ENCODE results near the gene PHF19.

PHF19 gene

DNA sequence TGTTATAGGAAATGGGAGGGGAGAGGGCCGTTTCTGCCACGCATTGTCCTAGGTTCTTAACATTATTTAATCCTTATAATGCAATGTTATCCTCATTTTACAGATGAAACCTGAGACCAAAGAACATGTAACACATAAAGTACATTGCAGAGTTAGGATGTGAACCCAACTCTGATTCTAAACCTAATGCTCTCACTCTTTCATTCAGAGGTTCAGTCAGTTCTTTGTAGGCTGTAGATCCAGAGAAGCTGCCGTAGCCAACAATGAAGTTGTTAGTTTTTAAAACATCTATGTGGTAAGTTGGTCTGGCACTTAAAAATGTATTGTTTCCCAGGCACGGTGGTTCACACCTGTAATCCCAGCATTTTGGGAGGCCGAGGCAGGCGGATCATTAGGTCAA is 23.8 kb downstream of the PHF19 start:
- no peak for DNase-seq (ENCODE audit: low spot score)

DNA sequence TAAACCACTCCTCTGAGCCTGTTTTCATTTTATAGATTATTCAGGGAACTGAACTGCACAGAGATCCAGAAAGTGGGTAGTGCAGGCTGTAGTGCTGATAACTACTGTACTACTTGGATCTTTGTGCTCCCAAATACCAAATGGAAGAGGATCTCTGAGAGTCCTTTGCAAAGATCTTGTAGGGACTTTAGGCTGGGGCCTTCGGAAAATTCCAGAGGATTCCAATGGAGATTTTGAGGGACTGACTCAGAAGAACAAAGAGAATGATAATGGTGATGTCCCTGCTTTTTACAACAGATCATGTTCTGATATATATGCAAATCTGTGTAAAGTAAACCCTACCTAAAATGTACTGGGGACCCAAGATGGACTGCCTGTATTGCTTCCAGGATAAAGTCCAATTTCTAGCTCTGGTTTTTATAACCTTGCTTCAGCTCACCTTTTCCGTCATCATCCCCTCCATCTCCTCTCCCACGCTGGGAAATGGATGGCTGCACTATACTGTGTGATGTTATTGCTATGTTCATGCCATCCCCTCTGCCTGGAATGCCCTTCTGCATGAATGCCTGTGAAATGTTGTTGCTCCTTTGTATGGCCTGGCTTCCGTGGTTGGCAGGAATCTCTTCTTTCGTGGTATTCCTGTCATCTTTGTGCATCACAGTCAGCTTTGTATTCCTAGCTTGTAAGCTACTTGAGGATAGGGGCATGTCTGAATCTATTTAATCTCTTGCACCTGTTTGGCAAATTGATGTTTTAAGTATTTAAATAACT is 24.6 kb downstream of the PHF19 start:
- no peak for DNase-seq (ENCODE audit: low spot score)

DNA sequence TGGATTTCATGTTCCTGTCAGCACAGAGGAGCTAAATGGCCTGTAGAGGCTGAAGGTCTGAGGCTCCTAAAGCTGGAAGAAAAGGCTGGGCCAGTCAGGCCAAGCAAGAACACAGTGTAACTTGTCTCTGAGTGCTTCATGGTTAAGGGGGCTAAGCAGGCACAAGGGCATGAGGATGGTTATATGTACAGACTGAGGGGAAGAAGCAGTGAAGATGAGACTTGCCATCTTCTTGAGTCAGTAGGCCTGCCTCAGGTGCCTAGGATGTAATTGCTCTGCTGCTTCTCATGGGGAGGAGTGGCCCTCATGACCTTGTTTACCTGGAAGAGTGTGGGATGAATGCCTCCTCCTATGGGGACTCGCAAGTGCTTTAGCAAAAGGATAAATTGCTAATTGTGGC is 25.5 kb downstream of the PHF19 start:
- DNase-seq (ENCODE audit: low spot score): no peak

DNA sequence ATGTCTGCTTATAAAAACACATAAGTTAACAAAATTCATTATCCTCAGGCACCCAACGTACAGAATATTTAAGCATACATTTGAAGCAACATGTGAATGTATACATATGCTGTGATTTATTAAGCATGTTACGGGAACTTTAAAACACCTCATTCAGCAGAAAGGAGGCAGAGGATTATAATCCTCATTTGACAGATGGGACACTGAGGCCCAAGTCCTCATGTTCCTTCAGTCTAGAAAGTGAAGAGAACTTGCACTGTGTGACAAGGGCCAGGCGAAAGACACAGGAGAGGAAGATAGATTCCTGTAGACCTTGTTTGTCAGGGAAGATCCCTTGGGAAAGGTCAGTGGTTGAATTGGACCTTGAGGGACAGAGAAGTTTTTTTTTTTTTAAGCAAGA is 26.7 kb downstream of the PHF19 start:
- no peak for DNase-seq (ENCODE audit: low spot score)

DNA sequence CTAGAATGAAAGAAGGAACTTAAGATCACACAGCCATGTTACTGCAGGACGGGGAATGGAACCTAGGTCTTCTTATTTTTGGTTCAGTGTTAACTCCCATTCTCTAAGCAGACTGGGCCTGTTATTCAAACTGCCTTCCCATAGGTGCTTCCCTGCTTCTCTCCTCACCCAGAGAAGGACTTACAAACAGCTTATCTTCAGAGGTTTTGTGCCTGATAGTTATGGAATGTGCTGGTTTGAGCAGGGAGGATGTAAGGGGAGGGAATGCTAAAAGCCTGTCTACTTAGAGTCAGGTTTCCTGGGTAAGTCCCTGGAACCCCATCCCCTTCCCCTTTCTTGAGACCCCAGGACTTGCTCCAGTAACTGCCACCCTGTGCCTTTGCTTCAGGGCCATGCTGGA is 30.1 kb downstream of the PHF19 start:
- DNase-seq (ENCODE audit: low spot score): no peak

DNA sequence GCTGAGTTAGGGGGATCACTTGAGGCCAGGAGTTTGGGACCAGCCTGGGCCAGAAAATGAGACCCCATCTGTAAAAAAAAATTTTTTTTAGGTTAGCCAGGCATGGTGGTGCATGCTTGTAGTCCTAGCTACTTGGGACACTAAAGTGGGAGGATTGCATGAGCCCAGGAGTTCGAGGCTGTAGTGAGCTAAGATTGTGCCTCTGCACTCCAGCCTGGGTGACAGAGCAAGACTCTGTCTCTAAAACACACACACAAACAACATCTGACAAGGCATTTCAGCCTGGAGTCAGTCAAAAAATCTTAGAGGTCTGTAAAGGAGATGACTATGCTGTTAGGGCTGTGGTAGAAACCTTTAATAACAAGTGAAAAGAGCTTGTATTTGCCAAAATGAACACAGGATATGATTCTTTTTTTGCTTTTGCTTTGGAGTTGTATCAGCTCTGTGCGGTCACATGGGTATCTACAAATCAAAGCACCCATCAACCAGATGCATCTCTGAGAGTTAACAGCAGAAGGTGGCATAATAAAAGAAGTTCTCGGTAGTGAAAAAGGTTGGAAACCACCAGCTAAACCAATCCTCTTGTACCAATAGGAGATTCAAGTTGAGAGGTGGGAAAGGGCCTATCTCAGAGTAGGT is 30.6 kb downstream of the PHF19 start:
- DNase-seq (ENCODE audit: low spot score): no peak

DNA sequence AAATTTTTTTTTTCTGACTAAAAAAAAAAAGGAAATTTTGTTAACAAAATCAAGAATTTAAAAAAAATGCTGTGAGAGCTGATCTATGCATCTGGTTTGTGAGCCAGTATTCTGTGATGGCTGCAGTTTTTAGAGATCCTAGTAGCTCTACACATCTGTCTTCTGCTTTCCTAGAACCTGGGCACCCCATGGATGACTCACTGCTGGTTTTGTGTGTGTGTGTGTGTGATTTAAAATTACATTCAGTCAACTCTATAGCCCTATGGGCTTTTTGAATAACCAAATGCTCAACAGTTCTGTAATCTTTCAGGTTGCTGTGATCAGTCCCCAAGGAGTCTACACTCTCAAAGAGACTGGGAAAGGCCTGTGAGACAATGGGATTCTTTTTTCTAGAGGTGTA is 31.7 kb downstream of the PHF19 start:
- no peak for DNase-seq (ENCODE audit: low spot score)

DNA sequence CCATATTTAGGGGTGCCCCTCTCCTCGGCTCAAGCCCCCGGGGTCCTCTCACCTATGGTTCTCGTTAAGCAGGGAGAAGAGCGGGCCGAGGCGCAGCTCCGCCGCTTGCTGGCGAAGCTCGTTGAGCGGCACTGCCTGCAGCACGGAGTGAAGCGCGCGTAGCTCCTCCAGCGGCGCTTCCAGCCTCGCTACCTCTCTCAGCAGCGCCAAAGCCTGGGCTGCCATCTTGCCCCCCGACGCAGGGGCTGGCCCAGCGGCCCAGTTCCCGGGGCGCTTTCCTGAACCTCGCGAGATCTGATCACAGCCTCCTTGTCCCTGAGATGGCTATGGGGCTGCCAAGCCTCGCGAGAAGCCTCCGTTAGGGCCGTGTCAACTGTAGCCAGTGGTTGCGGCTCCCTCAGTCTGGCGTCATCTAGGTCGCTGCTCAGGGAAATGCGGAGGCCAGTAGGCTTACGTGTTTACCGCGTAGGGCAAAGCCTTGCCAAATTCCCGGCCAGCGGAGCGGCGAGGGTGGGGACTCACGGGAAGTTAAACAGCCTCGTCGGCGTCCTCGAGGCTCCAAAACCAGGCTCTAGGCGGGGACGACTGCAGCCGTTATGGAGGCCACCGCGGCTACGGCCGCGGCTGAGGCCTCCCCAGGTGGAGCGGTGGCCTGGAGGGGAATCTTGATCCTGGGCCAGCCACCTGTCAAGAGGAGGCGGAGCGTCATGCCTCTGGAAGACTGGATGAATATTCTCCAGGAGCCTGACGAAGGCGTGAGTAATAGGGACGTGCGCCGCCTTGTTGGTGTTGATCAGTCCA is 34.1 kb downstream of the PHF19 start, which contains the start of gene PSMD5:
PSMD5 (minus strand) TSS at position 238 of the 801 bp plus-strand sequence; CDS start at position 225, 13 bp downstream.
- peak; percentile 100 for DNase-seq (ENCODE audit: low spot score)

DNA sequence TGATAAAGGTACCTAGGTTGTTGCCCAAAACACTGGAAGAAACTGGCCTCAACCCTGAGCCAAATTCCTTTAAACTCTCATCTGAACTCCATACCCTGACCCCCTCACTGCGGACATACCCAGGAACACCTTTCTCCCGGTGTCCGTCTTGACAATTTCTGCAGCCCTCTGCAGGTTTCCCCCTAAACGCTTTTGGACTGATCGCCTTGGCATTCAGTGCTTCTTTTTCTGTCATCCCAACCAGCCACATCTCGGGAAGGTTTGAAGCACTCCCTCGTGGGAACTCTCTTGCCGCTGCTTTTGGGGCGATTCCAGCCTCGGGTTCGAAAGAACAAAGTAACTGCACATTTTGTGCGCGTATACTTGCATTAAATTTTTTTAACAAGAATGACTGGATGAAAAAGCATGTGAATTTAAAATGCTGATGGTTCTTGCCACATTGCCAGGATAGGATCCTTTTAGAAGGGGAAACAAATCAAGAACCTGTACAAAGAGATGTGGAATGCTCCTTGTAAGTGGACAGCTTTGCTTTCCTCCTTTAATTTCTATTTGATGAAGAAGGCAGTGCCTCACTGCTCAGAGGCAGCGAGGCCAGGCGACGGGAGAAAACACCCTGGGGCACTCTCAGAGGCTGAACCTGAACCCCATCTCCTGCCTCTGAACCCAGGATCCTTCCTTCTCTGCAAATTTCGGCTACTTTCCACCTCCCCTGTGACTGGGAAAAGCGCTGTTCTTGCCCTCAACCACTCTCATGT is 34.9 kb downstream of the PHF19 start:
- no peak for DNase-seq (ENCODE audit: low spot score)

DNA sequence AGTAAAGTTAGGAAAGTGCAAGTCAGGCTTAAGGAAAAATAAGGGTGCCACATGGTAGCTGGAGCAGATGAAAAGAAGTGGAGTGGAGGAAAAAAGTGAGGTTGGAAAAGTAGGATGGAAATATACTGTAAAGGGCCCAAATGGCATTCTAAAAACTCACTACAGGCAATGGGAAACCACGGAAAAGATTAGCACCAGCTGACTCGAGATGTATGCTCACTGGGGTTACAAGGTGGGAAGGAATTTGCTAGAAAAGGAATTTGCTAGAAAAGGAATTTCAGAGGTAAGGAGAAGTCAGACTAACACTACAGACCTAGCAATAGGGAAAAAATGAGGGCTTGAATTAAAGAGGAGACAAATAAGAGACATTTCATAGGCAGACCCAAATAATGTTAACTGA is 37.8 kb downstream of the PHF19 start:
- no peak for DNase-seq (ENCODE audit: low spot score)

DNA sequence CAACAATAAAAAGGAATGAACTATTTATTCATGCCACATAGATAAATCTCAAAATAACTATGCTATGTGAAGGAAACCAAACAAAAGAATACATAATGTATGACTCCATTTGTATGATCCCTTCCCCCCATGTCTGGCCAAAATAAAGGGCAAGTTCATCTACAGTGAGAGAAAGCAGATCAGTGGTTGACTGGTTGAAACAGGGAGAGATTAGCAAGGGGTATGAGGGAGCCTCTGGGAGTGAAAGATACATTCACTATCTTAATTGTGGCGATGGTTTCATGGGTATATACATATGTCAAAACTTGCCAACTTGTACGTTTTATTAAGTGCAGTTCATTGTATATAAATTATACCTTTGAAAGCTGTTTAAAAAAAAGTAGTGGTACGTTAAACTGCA is 39.1 kb downstream of the PHF19 start:
- no peak for DNase-seq (ENCODE audit: low spot score)

DNA sequence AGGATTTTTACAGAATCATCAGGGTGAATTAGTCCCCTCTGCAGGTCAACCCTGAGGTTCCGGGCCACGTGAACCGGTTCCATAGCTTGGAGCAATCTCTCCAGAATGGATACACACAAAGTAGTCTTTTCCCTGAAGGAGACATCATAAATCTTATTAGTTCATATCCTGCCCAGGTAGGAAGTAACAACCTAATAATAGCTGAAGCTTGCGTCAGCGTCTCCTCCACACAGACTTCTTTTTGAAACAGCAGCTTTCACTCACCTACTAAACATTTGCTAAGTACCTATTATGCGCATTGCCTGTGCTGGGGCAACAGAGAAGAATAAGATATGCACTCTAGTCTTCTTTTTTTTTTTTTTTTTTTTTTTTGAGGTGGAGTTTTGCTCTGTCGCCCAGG is 43.7 kb downstream of the PHF19 start:
- DNase-seq (ENCODE audit: low spot score): no peak

DNA sequence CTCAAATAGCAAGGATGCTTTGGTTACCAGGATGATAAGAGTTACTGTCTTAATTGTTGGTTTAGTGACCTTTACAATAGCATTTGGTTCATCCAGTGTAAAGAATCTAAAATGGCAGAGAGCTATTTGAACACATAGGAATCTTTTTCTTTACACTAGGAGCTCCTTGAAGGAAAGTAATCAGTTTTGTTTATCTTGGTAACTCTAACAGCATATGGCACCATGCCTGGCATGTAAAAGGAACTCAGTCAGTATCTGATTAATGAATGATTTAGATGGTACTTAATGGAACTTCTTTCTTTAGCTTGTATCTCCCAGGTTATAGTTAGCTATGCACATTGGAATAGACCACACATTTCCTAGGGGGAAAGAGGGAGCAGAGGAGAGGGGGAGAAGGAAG is 44.2 kb downstream of the PHF19 start:
- DNase-seq (ENCODE audit: low spot score): no peak

DNA sequence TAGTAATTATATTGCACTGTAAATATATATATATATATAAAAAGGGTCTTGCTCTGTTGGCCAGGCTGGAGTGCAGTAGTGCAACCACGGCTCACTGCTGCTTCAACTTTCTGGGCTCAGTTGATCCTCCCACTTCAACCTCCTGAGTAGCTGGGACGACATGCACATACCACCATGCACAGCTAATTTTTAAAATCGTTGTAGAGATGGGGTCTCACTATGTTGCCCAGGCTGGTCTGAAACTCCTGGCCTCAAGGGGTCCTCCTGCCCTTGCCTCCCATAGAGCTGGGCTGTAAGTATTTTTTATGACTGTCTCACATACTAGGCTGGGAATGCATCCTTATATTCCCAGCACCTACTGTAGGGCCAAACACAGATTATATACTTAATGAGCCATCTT is 46.1 kb downstream of the PHF19 start:
- no peak for DNase-seq (ENCODE audit: low spot score)

DNA sequence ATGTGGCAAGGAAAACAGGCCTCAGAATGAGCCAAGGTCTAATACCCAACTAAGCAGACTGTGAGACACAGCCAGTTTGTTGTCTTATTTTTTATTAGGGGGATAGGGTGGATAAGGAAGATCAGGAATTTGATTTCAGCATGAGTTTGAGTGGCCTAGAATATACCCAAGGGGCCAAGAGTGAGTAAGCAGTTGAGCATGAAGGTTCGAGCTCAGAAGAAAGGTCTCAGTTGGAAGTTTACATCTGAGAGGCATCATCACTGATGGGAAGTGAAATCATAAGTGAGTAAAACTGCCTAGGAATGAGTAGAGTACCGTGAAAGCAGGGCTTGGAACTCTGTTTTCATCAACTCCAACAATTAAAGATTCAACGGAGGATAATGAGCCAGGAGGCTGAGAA is 46.8 kb downstream of the PHF19 start:
- no peak for DNase-seq (ENCODE audit: low spot score)

DNA sequence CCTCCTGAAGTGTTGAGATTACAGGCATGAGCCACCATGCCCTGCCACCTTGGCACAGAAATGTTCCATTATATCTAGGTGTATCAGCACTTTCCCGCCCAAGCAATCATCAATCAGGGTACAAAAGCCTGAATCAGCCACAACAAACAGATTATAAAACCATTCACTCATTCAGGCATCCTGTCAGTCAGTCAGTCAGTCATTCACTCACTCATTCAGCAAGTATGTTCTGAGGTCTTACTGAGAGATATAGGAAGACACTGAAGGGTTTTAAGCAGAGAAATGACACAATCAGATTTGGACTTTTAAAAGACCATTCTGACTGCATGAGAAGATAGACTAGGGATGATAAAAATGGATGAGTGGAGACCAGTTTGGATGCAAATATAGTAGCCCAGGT is 47.3 kb downstream of the PHF19 start:
- DNase-seq (ENCODE audit: low spot score): no peak

DNA sequence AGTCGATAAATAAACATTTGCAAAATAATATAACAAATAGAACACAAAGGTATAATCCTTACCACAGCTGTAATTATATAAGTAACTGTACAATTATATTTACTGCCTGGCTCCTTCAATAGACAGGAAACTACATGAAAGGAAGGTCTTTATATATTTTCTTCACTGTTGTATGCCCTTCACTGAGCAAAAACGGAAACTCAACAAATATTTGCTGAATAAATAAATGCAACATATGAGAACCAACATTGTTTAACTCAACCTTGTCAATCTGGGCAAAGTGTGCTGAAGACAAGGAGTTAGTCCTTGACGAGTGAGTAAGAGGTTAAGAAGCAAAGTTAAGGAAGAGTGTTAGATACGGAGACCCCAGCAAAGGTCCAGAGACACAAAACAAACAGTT is 56.9 kb downstream of the PHF19 start:
- DNase-seq (ENCODE audit: low spot score): no peak

DNA sequence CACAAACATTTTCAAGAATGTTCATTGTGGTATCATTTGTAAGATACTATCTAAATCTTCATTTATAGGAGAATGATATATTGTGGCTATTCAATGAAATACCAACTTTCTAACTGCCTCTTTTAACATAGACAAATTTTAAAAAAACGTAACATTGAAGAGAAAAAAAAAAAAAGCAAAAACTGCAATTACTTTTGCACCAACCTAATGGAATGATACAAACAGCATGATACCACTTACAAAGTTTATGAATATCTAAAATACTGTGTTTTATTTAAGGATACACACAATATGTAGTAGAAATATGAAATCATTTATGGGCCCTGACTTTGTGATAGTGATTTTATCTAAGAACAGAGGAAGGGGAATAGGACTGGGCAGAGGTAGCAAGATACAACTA is 58.4 kb downstream of the PHF19 start:
- no peak for DNase-seq (ENCODE audit: low spot score)

DNA sequence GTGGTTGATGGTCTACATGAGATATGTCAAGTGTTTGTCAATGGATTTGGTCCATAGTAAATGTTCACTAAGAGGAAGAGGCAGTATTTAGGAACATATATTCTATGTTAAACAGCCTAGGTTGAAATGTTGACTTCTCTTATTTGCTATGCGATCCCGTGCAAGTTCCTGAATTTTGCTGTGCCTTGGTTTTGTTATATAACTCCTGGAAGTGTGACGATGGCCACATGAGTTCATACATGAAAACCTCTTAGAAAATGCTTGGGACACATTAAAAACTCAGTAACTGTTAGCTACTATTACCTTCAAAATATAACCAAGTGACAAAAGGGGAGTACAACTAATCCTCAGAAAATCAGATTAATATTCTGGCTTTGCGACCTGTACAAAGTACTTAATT is 61.9 kb downstream of the PHF19 start:
- DNase-seq (ENCODE audit: low spot score): no peak

DNA sequence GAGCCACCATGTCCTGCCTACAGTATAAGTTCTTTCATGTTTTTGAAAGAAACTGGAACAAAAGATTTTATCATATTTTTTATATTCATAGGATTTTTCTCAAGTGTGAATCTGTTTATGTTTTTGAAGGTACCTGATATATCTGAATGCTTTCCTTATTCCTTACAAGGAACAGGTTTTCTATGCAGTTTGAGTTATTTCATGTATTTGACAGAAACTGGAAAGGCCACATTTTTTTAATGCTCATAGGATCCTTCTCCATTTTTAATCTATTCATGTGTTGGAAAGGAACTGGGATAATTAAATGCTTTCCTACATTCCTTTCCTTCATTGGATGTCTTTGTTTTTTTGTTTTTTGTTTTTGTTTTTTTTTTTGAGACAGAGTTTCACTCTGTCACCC is 68.1 kb downstream of the PHF19 start:
- no peak for DNase-seq (ENCODE audit: low spot score)

DNA sequence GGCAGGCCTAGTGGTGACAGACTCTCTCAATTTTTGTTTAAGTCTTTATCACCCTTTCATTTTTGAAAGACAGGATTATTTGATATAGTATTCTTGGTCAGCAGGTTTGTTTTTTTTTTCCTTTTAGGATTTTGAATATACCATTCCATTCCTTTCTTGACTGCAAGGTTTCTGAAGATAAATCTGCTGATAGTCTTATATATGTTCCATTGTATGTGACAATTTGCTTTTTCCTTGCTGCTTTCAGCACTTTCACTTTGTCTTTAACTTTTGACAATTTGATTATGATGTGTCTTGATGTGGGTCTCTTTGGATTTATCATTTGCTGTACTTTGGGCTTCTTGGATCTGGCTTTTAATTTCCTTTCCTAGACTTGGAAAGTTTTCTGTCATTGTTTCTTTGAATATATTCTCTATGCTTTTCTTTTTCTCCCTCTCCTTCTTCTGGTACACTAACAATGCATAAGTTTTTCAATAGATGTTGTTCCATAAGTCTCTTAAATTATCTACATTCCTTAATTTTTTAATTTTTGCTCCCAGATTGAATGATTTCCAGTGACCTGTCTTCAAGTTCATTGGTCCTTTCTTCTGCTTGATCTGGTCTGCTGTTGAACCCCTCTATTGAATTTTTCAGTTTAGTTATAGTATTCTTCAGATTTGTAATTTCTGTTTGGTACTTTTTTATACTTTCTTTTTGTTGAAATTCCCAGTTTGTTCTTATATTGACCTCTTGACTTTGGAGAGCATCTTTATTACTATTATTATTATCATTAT is 69.2 kb downstream of the PHF19 start:
- no peak for DNase-seq (ENCODE audit: low spot score)
